ENCODE data around the gene PRR11.

PRR11 gene

GRCh38 chr17:59181481-59181880, 25.9 kb downstream of the PRR11 start:
- TF ChIP-seq CTCF (conservative IDR thresholded peaks at IDR 0.05; ENCODE audit: low read depth, low read length): no peak
- H3K4me3 ChIP-seq (ENCODE audit: low read depth, low read length): no peak overlapping the region
- DNase-seq (ENCODE audit: low read depth): no peak

GRCh38 chr17:59185997-59186396, 30.5 kb downstream of the PRR11 start:
- H3K4me3 ChIP-seq (ENCODE audit: low read depth, low read length): no peak overlapping the region
- no peak for DNase-seq (ENCODE audit: low read depth)
- no peak for TF ChIP-seq CTCF (conservative IDR thresholded peaks at IDR 0.05; ENCODE audit: low read depth, low read length)

GRCh38 chr17:59186850-59187249, 31.3 kb downstream of the PRR11 start:
- TF ChIP-seq CTCF (conservative IDR thresholded peaks at IDR 0.05; ENCODE audit: low read depth, low read length): no peak
- no peak overlapping the region for H3K4me3 ChIP-seq (ENCODE audit: low read depth, low read length)
- DNase-seq (ENCODE audit: low read depth): no peak

GRCh38 chr17:59190806-59191205, 35.3 kb downstream of the PRR11 start:
- no peak overlapping the region for H3K4me3 ChIP-seq (ENCODE audit: low read depth, low read length)
- no peak for TF ChIP-seq CTCF (conservative IDR thresholded peaks at IDR 0.05; ENCODE audit: low read depth, low read length)
- no peak for DNase-seq (ENCODE audit: low read depth)

GRCh38 chr17:59193336-59193862, 37.9 kb downstream of the PRR11 start:
- no peak overlapping the region for H3K4me3 ChIP-seq (ENCODE audit: low read depth, low read length)
- TF ChIP-seq CTCF (conservative IDR thresholded peaks at IDR 0.05; ENCODE audit: low read depth, low read length): no peak
- DNase-seq (ENCODE audit: low read depth): no peak

GRCh38 chr17:59199398-59199797, 43.9 kb downstream of the PRR11 start:
- no peak for TF ChIP-seq CTCF (conservative IDR thresholded peaks at IDR 0.05; ENCODE audit: low read depth, low read length)
- DNase-seq (ENCODE audit: low read depth): no peak
- no peak overlapping the region for H3K4me3 ChIP-seq (ENCODE audit: low read depth, low read length)

GRCh38 chr17:59202320-59202719, 46.8 kb downstream of the PRR11 start:
- no peak for TF ChIP-seq CTCF (conservative IDR thresholded peaks at IDR 0.05; ENCODE audit: low read depth, low read length)
- DNase-seq (ENCODE audit: low read depth): no peak
- no peak overlapping the region for H3K4me3 ChIP-seq (ENCODE audit: low read depth, low read length)
